Measurements from ENCODE around the gene CREB5. TPM values are rescaled to one million over a fixed set of nuclear protein-coding genes. Genes with fewer than 3 reads are reported as not detected.

The CREB5 gene
- total RNA-seq, 1 experiment from 2014 or later: 0.49 TPM

- DNase-seq (ENCODE audit: low read depth, low spot score): no peak
- Histone ChIP-seq H2AFZ (ENCODE audit: low read depth, low read length, poor library complexity, severe bottlenecking) (no peak overlapping the region), H3K9me3 (ENCODE audit: control insufficient read depth in 1 of 2, insufficient read depth in 1 of 2, low read depth in 1 of 2, low read length in 2 of 2) (no peaks in the 10 kb centered on the region), H3K79me2 (ENCODE audit: insufficient read depth, low read length) (no peaks in the 10 kb centered on the region), H3K27ac (ENCODE audit: low read depth, low read length) (no peak overlapping the region), H3K4me2 (ENCODE audit: low read length) (no peak overlapping the region), H3K4me1 (ENCODE audit: control insufficient read depth in 1 of 2, insufficient read depth in 2 of 2, low read length in 2 of 2) (no peaks in the 10 kb centered on the region), H3K9me2 (ENCODE audit: insufficient read depth) (no peaks in the 10 kb centered on the region), H3K4me3 (replicated peaks in 1 of 2; ENCODE audit: low read depth in 1 of 2, low read length in 2 of 2) (no peak overlapping the region), H3K9ac (ENCODE audit: low read length) (no peak overlapping the region), H3K36me3 (ENCODE audit: control insufficient read depth in 1 of 2, insufficient read depth in 2 of 2, low read length in 2 of 2) (no peaks in the 10 kb centered on the region), H3K27me3 (ENCODE audit: insufficient read depth, low read length) (peaks cover 94% of the 10 kb centered on the region), H4K20me1 (ENCODE audit: insufficient read depth) (no peaks in the 10 kb centered on the region)
- ChIA-PET POLR2A (no interaction called here), RAD21 (ENCODE audit: low non-redundant PET in 1 of 2, low total read pairs in 2 of 2, uncharacterized antibody in 2 of 2, unreplicated experiment in 2 of 2) (no interaction called here), CTCF (no interaction called here)
- no TSS peak for BruUV-seq (replicated peaks)
- intact Hi-C loops (cut with micrococcal nuclease): no loop called here
- no peak for TF ChIP-seq JUND (IDR thresholded peaks at IDR 0.05)
- ATAC-seq: no peak
Observed at GRCh38 chr7:28478656-28479055, 66.3 kb downstream of the CREB5 start.

- H3K9ac ChIP-seq (ENCODE audit: low read length): no peak overlapping the region
- no peak for DNase-seq (ENCODE audit: low read depth, low spot score)
- no peak for ATAC-seq
- H4K20me1 ChIP-seq (ENCODE audit: insufficient read depth): no peaks in the 10 kb centered on the region
- H3K4me1 ChIP-seq (ENCODE audit: control insufficient read depth in 1 of 2, insufficient read depth in 2 of 2, low read length in 2 of 2): no peaks in the 10 kb centered on the region
- H3K9me3 ChIP-seq (ENCODE audit: control insufficient read depth in 1 of 2, insufficient read depth in 1 of 2, low read depth in 1 of 2, low read length in 2 of 2): no peaks in the 10 kb centered on the region
- intact Hi-C loops (cut with micrococcal nuclease): no loop called here
- H3K9me2 ChIP-seq (ENCODE audit: insufficient read depth): no peaks in the 10 kb centered on the region
- H2AFZ ChIP-seq (ENCODE audit: low read depth, low read length, poor library complexity, severe bottlenecking): no peak overlapping the region
- RAD21 ChIA-PET (ENCODE audit: low non-redundant PET in 1 of 2, low total read pairs in 2 of 2, uncharacterized antibody in 2 of 2, unreplicated experiment in 2 of 2): no interaction called here
- peaks cover 94% of the 10 kb centered on the region for H3K27me3 ChIP-seq (ENCODE audit: insufficient read depth, low read length)
- no peak overlapping the region for H3K27ac ChIP-seq (ENCODE audit: low read depth, low read length)
- BruUV-seq (replicated peaks): no TSS peak
- TF ChIP-seq SRF (IDR thresholded peaks at IDR 0.05; ENCODE audit: low read depth): no peak
- TF ChIP-seq EGR1 (IDR thresholded peaks at IDR 0.05; ENCODE audit: low read depth): no peak
- no peak overlapping the region for H3K4me2 ChIP-seq (ENCODE audit: low read length)
- no peaks in the 10 kb centered on the region for H3K36me3 ChIP-seq (ENCODE audit: control insufficient read depth in 1 of 2, insufficient read depth in 2 of 2, low read length in 2 of 2)
- POLR2A ChIA-PET: no interaction called here
- no peak overlapping the region for H3K4me3 ChIP-seq (replicated peaks in 1 of 2; ENCODE audit: low read depth in 1 of 2, low read length in 2 of 2)
- CTCF ChIA-PET: no interaction called here
- no peaks in the 10 kb centered on the region for H3K79me2 ChIP-seq (ENCODE audit: insufficient read depth, low read length)
Observed at GRCh38 chr7:28479507-28479947, 67.2 kb downstream of the CREB5 start.

- ATAC-seq (no peak), DNase-seq (ENCODE audit: low read depth, low spot score) (no peak)
- intact Hi-C loops (cut with micrococcal nuclease): no loop called here
- Histone ChIP-seq H3K9ac (ENCODE audit: low read length) (no peak overlapping the region), H3K9me3 (ENCODE audit: control insufficient read depth in 1 of 2, insufficient read depth in 1 of 2, low read depth in 1 of 2, low read length in 2 of 2) (no peaks in the 10 kb centered on the region), H3K4me3 (replicated peaks in 1 of 2; ENCODE audit: low read depth in 1 of 2, low read length in 2 of 2) (no peak overlapping the region), H4K20me1 (ENCODE audit: insufficient read depth) (no peaks in the 10 kb centered on the region), H3K9me2 (ENCODE audit: insufficient read depth) (no peaks in the 10 kb centered on the region), H3K79me2 (ENCODE audit: insufficient read depth, low read length) (no peaks in the 10 kb centered on the region), H2AFZ (ENCODE audit: low read depth, low read length, poor library complexity, severe bottlenecking) (no peak overlapping the region), H3K27me3 (ENCODE audit: insufficient read depth, low read length) (peaks cover 88% of the 10 kb centered on the region), H3K4me2 (ENCODE audit: low read length) (no peak overlapping the region), H3K27ac (ENCODE audit: low read depth, low read length) (no peak overlapping the region), H3K4me1 (ENCODE audit: control insufficient read depth in 1 of 2, insufficient read depth in 2 of 2, low read length in 2 of 2) (no peaks in the 10 kb centered on the region), H3K36me3 (ENCODE audit: control insufficient read depth in 1 of 2, insufficient read depth in 2 of 2, low read length in 2 of 2) (no peaks in the 10 kb centered on the region)
- no TSS peak for BruUV-seq (replicated peaks)
- ChIA-PET POLR2A (no interaction called here), RAD21 (ENCODE audit: low non-redundant PET in 1 of 2, low total read pairs in 2 of 2, uncharacterized antibody in 2 of 2, unreplicated experiment in 2 of 2) (no interaction called here), CTCF (no interaction called here)
- TF ChIP-seq CTCF (IDR thresholded peaks at IDR 0.05 in 2 of 3, conservative IDR thresholded peaks at IDR 0.05 in 1 of 3; ENCODE audit: borderline replicate concordance in 1 of 3, insufficient read depth in 1 of 3, low read depth in 2 of 3, low read length in 2 of 3): no peak
- no peak for TF ChIP-seq CBX3 (IDR thresholded peaks at IDR 0.05; ENCODE audit: low read depth)
- TF ChIP-seq SRF (IDR thresholded peaks at IDR 0.05; ENCODE audit: low read depth): no peak
- TF ChIP-seq EZH2phosphoT487 (IDR thresholded peaks at IDR 0.05; ENCODE audit: borderline replicate concordance): no peak
- no peak for TF ChIP-seq TCF7L2 (IDR thresholded peaks at IDR 0.05; ENCODE audit: borderline replicate concordance, extremely low read depth, insufficient read depth, insufficient read length)
- TF ChIP-seq ZFX (IDR thresholded peaks at IDR 0.05): no peak
- no peak for TF ChIP-seq POLR2AphosphoS5 (IDR thresholded peaks at IDR 0.05; ENCODE audit: low read depth, low read length)
- TF ChIP-seq FOSL1 (IDR thresholded peaks at IDR 0.05; ENCODE audit: low read depth): no peak
- TF ChIP-seq EZH2 (IDR thresholded peaks at IDR 0.05): no peak
- TF ChIP-seq ZNF274 (IDR thresholded peaks at IDR 0.05; ENCODE audit: low read depth, low read length): no peak
Observed at GRCh38 chr7:28480595-28480994, 68.3 kb downstream of the CREB5 start.
